HG02884 (cell line): ENCODE results near the gene BANP.
"Not testable (repeated sequence)": the region's sequence is repeated elsewhere in the genome, so short reads cannot be mapped to it uniquely, and the experiment has no call there.

Source experiments
- ATAC-seq: cut with Tn5 transposase; IDR thresholded peaks from one replicate; pipeline ENCODE4 v1.9.1; 2021; ENCODE audit warnings: mild to moderate bottlenecking, moderate library complexity; ENCODE audit not compliant: unreplicated experiment

The BANP gene

GRCh38 chr16:88114541-88115228 lies 163.5 kb downstream of the BANP start:
- not testable (repeated sequence) for ATAC-seq

- no peak for ATAC-seq
Measured at GRCh38 chr16:88116121-88116520, 164.9 kb downstream of the BANP start.

- ATAC-seq = no peak
Measured at GRCh38 chr16:88117476-88117868, 166.2 kb downstream of the BANP start.

- ATAC-seq = no peak
Measured at GRCh38 chr16:88118376-88118775, 167.1 kb downstream of the BANP start.

DNA sequence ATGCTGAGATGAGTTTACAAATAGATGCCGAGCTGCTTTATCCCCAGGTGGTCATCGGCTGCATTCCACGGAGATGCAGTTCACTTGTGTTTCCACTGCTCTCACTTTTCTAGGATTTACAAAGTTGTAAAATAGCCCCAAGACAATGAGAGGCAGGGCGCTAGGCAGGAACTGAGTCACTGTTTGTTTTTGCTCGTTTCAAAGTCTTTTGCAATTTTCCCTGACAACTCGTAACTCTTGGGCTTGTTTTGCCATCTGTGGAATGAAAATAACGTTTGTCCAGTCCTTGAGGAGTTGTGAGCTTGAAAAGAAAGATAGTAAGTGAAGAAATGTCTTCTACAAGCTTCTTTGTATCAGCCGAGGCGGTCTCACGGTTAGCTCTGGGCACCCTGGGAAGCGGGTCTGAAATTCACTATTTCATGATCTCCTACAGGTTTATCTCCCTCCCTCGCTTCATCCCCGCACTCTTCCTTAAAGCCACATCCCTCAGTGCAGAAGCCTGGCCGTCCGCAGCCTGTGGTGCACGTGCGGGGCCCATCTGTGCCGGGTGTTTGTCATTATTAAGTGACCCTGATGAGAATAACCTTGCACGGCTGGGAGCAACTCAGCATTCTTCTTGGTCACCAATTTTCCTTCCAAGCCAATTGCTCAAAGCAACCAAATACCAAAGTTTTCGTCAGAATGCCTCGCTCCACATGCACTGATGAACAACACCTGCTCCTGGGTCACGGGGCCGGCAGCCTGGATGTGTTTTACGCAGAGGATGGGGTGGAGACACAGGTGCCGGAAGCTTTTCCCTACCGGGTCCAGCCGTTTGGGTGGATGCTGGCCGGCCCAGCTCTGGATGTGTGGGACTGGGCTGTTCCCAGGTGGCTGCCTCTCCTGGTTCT lies 167.9 kb downstream of the BANP start:
- not testable (repeated sequence) for ATAC-seq

GRCh38 chr16:88119881-88120751 lies 168.9 kb downstream of the BANP start:
- not testable (repeated sequence) for ATAC-seq

GRCh38 chr16:88120812-88121211 lies 169.6 kb downstream of the BANP start:
- ATAC-seq = no peak

GRCh38 chr16:88121391-88121790 lies 170.2 kb downstream of the BANP start:
- ATAC-seq = not testable (repeated sequence)

DNA sequence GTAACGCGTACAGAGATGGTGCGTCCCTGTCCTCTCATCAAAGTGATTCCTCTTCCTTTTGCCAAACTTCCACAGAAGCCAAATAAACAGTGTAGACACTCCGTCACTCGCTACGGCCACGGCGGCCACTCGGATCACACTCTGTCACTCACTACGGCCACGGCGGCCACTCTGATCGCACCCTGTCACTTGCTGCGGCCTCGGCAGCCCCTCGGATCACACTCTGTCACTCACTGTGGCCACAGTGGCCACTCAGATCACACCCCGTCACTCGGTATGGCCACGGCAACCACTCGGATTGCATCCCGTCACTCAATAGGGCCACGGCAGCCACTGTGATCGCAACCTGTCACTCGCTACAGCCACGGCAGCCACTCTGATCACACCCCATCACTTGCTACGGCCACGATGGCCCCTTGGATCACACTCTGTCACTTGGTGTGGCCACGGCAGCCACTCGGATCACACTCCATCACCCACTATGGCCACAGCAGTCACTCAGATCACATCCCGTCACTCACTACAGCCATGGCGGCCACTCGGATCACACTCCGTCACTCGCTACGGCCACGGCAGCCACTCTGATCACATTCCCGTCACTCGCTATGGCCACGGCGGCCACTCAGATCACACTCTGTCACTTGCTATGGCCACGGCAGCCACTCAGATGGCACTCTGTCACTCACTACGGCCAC lies 170.8 kb downstream of the BANP start:
- no peak for ATAC-seq
